GM23338 (cell line): ENCODE measurements around the gene PAFAH2.

Experiments
- CTCF ChIP-seq, 2 experiments: fragments of 200-600 bp in 1 of 2; sonication (generic) in 1 of 2; conservative IDR thresholded peaks; 2 replicates each; pipeline versions ENCODE4 v1.5.1 to v1.6.1; 2016 to 2017; ENCODE audit warnings: antibody characterized with exemption in 2 of 2, low read depth in 2 of 2, mild to moderate bottlenecking in 2 of 2, moderate library complexity in 1 of 2
- EZH2 ChIP-seq: fragments of 200-600 bp; sonication (generic); IDR thresholded peaks from one replicate; pipeline ENCODE4 v1.8.0; 2017; ENCODE audit warnings: antibody characterized with exemption, mild to moderate bottlenecking, low read depth; ENCODE audit not compliant: unreplicated experiment
- JUNB ChIP-seq: IDR thresholded peaks from one replicate; pipeline ENCODE4 v1.6.1; 2016; ENCODE audit warnings: antibody characterized with exemption; ENCODE audit not compliant: unreplicated experiment
- POLR2AphosphoS5 ChIP-seq: IDR thresholded peaks from 2 replicates; pipeline ENCODE4 v1.6.1; 2016; ENCODE audit warnings: antibody characterized with exemption, low read depth
- TF ChIP-seq, protein P1 (sequence below): IDR thresholded peaks from one replicate; pipeline ENCODE4 v1.6.1; 2018; ENCODE audit warnings: antibody characterized with exemption; ENCODE audit not compliant: unreplicated experiment

- TF ChIP-seq CTCF (conservative IDR thresholded peaks at IDR 0.05; ENCODE audit: low read depth in 2 of 2) = no peak
- TF ChIP-seq, protein P1, sequence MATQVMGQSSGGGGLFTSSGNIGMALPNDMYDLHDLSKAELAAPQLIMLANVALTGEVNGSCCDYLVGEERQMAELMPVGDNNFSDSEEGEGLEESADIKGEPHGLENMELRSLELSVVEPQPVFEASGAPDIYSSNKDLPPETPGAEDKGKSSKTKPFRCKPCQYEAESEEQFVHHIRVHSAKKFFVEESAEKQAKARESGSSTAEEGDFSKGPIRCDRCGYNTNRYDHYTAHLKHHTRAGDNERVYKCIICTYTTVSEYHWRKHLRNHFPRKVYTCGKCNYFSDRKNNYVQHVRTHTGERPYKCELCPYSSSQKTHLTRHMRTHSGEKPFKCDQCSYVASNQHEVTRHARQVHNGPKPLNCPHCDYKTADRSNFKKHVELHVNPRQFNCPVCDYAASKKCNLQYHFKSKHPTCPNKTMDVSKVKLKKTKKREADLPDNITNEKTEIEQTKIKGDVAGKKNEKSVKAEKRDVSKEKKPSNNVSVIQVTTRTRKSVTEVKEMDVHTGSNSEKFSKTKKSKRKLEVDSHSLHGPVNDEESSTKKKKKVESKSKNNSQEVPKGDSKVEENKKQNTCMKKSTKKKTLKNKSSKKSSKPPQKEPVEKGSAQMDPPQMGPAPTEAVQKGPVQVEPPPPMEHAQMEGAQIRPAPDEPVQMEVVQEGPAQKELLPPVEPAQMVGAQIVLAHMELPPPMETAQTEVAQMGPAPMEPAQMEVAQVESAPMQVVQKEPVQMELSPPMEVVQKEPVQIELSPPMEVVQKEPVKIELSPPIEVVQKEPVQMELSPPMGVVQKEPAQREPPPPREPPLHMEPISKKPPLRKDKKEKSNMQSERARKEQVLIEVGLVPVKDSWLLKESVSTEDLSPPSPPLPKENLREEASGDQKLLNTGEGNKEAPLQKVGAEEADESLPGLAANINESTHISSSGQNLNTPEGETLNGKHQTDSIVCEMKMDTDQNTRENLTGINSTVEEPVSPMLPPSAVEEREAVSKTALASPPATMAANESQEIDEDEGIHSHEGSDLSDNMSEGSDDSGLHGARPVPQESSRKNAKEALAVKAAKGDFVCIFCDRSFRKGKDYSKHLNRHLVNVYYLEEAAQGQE = no peak
- TF ChIP-seq JUNB = no peak
- TF ChIP-seq POLR2AphosphoS5 = no peak
- no peak for TF ChIP-seq EZH2
Observed at GRCh38 chr1:25918615-25919014, 79.2 kb downstream of the PAFAH2 start.
